Measurements from ENCODE around the gene USP37. TPM values are rescaled to one million over a fixed set of nuclear protein-coding genes. Genes with fewer than 3 reads are reported as not detected.
A peak's percentile ranks its signal among the peaks of the same experiment; 100 is the strongest.

USP37 gene
- total RNA-seq, 1 experiment from 2014 or later = 16.4 TPM

DNA sequence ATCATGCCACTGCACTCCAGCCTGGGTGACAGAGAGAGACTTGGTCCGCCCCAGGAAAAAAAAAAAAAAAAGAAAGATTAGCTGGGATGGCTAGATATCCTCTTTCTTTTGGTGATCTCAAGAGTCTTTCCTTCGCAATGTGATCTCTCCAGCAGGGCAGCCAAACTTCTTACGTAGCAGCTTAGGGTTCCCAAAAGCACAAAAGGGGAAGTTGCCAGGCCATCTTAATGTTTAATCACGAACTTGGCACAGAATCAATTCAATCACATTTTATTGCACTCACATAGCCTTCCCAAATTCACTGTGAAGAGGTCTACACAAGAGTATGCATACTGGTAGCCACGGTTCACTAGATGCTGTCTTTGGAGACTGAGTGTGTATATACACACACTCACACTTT lies 96.2 kb downstream of the USP37 start:
- ChIA-PET POLR2A (interaction anchor here (0.6 kb wide), 1 partner anchor 8 kb away, joined by 3 read pairs; no protein-coding TSS in a partner anchor), CTCF (no interaction called here)
- TF ChIP-seq, protein P1, sequence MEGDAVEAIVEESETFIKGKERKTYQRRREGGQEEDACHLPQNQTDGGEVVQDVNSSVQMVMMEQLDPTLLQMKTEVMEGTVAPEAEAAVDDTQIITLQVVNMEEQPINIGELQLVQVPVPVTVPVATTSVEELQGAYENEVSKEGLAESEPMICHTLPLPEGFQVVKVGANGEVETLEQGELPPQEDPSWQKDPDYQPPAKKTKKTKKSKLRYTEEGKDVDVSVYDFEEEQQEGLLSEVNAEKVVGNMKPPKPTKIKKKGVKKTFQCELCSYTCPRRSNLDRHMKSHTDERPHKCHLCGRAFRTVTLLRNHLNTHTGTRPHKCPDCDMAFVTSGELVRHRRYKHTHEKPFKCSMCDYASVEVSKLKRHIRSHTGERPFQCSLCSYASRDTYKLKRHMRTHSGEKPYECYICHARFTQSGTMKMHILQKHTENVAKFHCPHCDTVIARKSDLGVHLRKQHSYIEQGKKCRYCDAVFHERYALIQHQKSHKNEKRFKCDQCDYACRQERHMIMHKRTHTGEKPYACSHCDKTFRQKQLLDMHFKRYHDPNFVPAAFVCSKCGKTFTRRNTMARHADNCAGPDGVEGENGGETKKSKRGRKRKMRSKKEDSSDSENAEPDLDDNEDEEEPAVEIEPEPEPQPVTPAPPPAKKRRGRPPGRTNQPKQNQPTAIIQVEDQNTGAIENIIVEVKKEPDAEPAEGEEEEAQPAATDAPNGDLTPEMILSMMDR (IDR thresholded peaks at IDR 0.05; ENCODE audit: unreplicated experiment) = no peak
- H3K9me3 Mint-ChIP-seq (ENCODE audit: unreplicated experiment) = no peaks in the 10 kb centered on the region
- no peak overlapping the region for H3K4me3 Mint-ChIP-seq (ENCODE audit: unreplicated experiment)
- no TSS peak for BruUV-seq (replicated peaks)
- no peak for DNase-seq (ENCODE audit: unreplicated experiment)
- H3K27me3 Mint-ChIP-seq (ENCODE audit: insufficient read depth, unreplicated experiment) = no peaks in the 10 kb centered on the region
- H3K36me3 Mint-ChIP-seq (ENCODE audit: insufficient read depth, unreplicated experiment) = peaks cover 65% of the 10 kb centered on the region
- H3K27ac Mint-ChIP-seq (ENCODE audit: low read depth, unreplicated experiment) = no peak overlapping the region
- intact Hi-C loops (cut with micrococcal nuclease) = no loop called here
- no peaks in the 10 kb centered on the region for H3K4me1 Mint-ChIP-seq (ENCODE audit: insufficient read depth, unreplicated experiment)

DNA sequence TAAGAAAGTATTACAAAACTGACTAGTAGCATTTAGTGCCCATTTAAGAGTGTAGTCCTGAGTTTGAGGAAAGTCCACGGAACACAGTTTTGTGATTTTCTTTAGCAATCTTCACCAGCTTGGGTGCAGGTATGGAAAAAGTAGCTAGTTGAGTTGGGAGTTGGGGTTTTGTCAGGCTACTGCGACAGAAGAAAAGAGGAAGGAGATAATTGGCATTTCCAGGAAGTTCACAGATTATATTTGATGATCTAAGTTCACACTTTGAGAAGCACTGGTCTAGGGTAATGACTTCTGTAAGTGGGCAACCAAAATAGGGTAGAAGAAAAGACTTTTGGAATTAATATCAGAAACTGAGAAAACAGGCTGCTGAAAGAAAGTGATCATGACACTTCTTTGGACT lies 97.1 kb downstream of the USP37 start:
- ChIA-PET POLR2A (no interaction called here), CTCF (interaction anchor here (0.7 to 1.2 kb wide), 2 partner anchors 163 to 169 kb away, joined by 3 read pairs; no protein-coding TSS in a partner anchor)
- H3K4me1 Mint-ChIP-seq (ENCODE audit: insufficient read depth, unreplicated experiment) = no peaks in the 10 kb centered on the region
- intact Hi-C loops (cut with micrococcal nuclease) = no loop called here
- no peak for DNase-seq (ENCODE audit: unreplicated experiment)
- H3K9me3 Mint-ChIP-seq (ENCODE audit: unreplicated experiment) = no peaks in the 10 kb centered on the region
- no peaks in the 10 kb centered on the region for H3K27me3 Mint-ChIP-seq (ENCODE audit: insufficient read depth, unreplicated experiment)
- no peak overlapping the region for H3K4me3 Mint-ChIP-seq (ENCODE audit: unreplicated experiment)
- H3K36me3 Mint-ChIP-seq (ENCODE audit: insufficient read depth, unreplicated experiment) = peaks cover 56% of the 10 kb centered on the region
- no TSS peak for BruUV-seq (replicated peaks)
- TF ChIP-seq, protein P1 (IDR thresholded peaks at IDR 0.05; ENCODE audit: unreplicated experiment) = no peak
- no peak overlapping the region for H3K27ac Mint-ChIP-seq (ENCODE audit: low read depth, unreplicated experiment)

DNA sequence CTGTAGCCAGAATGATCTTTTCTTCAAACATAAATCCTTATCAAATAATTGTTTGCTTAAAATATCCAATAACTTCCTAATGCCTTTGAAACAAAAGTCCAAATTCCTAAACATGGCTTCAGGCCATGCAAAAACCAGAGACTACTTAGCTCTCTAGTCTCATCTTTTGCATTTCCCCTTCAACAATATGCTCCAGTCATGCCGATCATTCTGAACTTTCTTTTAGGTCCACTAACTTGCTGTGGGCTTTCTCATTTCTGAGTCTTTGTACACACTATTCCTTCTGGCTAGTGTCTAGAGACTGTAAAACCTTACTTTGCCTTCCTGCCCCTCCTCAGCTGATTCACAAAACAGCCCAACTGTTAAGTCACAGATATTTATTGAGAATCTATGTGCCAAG lies 97.7 kb downstream of the USP37 start:
- intact Hi-C loops (cut with micrococcal nuclease) = no loop called here
- H3K36me3 Mint-ChIP-seq (ENCODE audit: insufficient read depth, unreplicated experiment) = peaks cover 50% of the 10 kb centered on the region
- no peak for DNase-seq (ENCODE audit: unreplicated experiment)
- TF ChIP-seq, protein P1 (IDR thresholded peaks at IDR 0.05; ENCODE audit: unreplicated experiment) = no peak
- no peaks in the 10 kb centered on the region for H3K27me3 Mint-ChIP-seq (ENCODE audit: insufficient read depth, unreplicated experiment)
- no peak overlapping the region for H3K27ac Mint-ChIP-seq (ENCODE audit: low read depth, unreplicated experiment)
- BruUV-seq (replicated peaks) = no TSS peak
- H3K4me1 Mint-ChIP-seq (ENCODE audit: insufficient read depth, unreplicated experiment) = no peaks in the 10 kb centered on the region
- ChIA-PET POLR2A (no interaction called here), CTCF (interaction anchor here (0.6 to 1.2 kb wide), 2 partner anchors 17 to 169 kb away, joined by 3 read pairs; no protein-coding TSS in a partner anchor)
- H3K9me3 Mint-ChIP-seq (ENCODE audit: unreplicated experiment) = no peaks in the 10 kb centered on the region
- H3K4me3 Mint-ChIP-seq (ENCODE audit: unreplicated experiment) = no peak overlapping the region

DNA sequence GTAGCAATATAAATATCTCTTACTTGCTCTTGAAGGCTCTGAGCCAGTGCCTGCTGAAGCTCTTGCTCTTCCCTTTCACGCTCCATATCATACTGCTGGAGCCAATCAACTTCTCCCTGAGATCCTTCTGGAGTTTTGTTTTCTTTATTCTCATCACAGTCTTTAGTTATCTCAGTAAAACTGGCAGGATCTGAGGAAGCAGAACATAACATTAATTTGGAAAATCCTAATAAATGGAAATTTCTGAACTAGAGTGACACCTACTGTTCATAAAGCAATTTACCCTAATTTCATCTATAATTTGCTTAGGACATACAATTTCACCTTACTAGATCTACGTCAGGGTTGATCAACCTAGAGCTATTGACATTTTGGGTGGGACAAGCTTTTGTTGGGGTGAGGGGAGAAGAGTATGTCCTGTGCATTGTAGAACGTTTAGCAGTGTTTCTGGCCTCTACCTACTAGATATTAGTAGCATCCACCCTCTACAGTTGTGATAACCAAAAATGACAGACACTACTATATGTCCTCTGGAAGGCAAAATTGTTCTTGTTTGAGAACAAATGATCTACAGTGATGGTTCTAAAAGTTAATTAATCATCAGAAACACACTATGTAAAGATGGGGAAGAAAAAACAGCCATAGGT lies 102.0 kb downstream of the USP37 start:
- POLR2A ChIA-PET = interaction anchor here (0.7 to 1.1 kb wide), 4 partner anchors 10 to 1133 kb away, joined by 3 read pairs; no protein-coding TSS in a partner anchor
- CTCF ChIA-PET = interaction anchor here (0.5 to 2.2 kb wide), 29 partner anchors 8 to 1093 kb away, joined by 3 to 12 read pairs (median 4); no protein-coding TSS in a partner anchor
- no peak overlapping the region for H3K27ac Mint-ChIP-seq (ENCODE audit: low read depth, unreplicated experiment)
- DNase-seq (ENCODE audit: unreplicated experiment) = peak; percentile 27
- no peaks in the 10 kb centered on the region for H3K27me3 Mint-ChIP-seq (ENCODE audit: insufficient read depth, unreplicated experiment)
- H3K36me3 Mint-ChIP-seq (ENCODE audit: insufficient read depth, unreplicated experiment) = peaks cover 43% of the 10 kb centered on the region
- no TSS peak for BruUV-seq (replicated peaks)
- TF ChIP-seq, protein P1 (IDR thresholded peaks at IDR 0.05; ENCODE audit: unreplicated experiment) = peak; percentile 41
- H3K4me1 Mint-ChIP-seq (ENCODE audit: insufficient read depth, unreplicated experiment) = no peaks in the 10 kb centered on the region
- intact Hi-C loops (cut with micrococcal nuclease) = loop anchor here (1.0 to 2.0 kb wide), 2 partner anchors 59 to 165 kb away; no protein-coding TSS in a partner anchor
- H3K4me3 Mint-ChIP-seq (ENCODE audit: unreplicated experiment) = no peak overlapping the region
- no peaks in the 10 kb centered on the region for H3K9me3 Mint-ChIP-seq (ENCODE audit: unreplicated experiment)
